NCI-H2107 treated with DMSO at 0.1 percent for 48 hours (cell line): ENCODE data around the gene AZGP1.
A peak's percentile ranks its signal among the peaks of the same experiment; 100 is the strongest.
"Not testable (repeated sequence)": the region's sequence is repeated elsewhere in the genome, so short reads cannot be mapped to it uniquely, and the experiment has no call there.

ENCODE experiments used
- DNase-seq: peaks from one replicate; lab custom pipeline; 2025; ENCODE audit not compliant: unreplicated experiment; lab: John Stamatoyannopoulos, UW

The AZGP1 gene

GRCh38 chr7:99975782-99976521, at the start of gene AZGP1:
Gene AZGP1, minus strand, starts transcription at chr7:99976031. Its CDS starts 11 bp downstream, at chr7:99976020.
- DNase-seq: no peak

GRCh38 chr7:100024020-100024619, 48.3 kb upstream of the AZGP1 start:
- DNase-seq: no peak

GRCh38 chr7:100023526-100023925, 47.7 kb upstream of the AZGP1 start:
- DNase-seq: no peak

DNA sequence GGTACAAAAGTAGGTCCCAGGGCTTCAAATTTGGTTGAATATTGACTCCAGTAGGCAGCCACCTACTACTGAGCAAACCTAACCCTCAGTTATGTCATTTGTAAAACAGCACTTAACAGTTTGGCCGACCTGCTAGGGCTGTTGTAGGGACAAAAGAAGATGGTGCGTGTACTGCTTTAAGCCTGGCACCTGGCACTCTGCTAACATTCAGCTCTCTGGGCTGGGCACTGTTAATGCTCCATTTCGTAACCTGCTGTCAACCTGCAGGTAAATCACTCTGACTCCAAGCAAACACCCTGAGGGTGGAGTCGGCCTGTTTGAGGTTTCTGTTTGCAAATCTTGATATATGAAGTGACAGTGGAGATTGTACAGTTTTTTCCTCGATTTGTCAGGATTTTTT, 46.8 kb upstream of the AZGP1 start:
- DNase-seq: peak; percentile 18

- DNase-seq: no peak
Measured at GRCh38 chr7:100021297-100021696, 45.5 kb upstream of the AZGP1 start.

DNA sequence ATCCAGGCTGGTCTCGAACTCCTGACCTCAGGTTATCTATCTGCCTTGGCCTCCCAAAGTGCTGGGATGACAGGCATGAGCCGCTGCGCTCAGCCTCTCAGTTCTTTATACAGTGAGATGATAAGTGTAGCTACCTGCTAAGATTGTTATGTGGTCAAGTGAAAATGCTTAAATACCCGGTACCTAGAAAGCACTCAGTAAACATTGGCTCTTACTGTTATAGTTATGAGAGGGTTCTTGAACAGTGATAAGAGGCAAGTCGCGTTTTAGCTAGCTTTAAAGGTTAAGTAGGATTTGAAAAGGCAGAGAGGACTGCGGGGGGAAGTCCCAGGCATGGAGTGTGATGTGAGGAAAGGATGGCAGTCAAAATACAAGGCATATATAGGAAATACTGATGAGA, 44.1 kb upstream of the AZGP1 start:
- DNase-seq: peak; percentile 16

DNA sequence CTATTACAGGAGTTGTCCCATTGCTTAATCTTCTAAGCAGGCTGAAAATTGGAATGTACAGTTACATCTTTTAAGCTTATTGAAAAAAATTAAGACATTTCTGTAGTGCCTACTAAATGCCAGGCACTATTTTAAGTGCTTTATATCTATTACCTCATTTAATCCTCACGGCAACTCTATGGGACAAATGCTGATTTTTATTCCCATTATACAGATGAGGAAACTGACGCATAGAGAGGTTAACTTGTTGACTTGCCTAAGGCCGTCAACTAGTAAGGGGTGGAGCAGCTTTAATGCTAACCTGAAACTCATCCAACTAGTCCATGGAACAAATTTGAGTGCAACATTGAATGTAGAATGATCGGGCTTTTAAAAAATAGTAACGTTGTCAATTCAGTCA, 42.0 kb upstream of the AZGP1 start:
- DNase-seq: no peak

GRCh38 chr7:100017300-100017699, 41.5 kb upstream of the AZGP1 start:
- no peak for DNase-seq

- peak; percentile 1 for DNase-seq
Measured at GRCh38 chr7:100016215-100016901, 40.5 kb upstream of the AZGP1 start.

GRCh38 chr7:100015232-100016214, 39.7 kb upstream of the AZGP1 start, which contains the start of gene ZKSCAN1:
Gene ZKSCAN1, plus strand, starts transcription at chr7:100015596. Its CDS starts 7,911 bp downstream, at chr7:100023507.
- peak; percentile 80 for DNase-seq

GRCh38 chr7:100013328-100013676, 37.5 kb upstream of the AZGP1 start:
- DNase-seq: no peak

DNA sequence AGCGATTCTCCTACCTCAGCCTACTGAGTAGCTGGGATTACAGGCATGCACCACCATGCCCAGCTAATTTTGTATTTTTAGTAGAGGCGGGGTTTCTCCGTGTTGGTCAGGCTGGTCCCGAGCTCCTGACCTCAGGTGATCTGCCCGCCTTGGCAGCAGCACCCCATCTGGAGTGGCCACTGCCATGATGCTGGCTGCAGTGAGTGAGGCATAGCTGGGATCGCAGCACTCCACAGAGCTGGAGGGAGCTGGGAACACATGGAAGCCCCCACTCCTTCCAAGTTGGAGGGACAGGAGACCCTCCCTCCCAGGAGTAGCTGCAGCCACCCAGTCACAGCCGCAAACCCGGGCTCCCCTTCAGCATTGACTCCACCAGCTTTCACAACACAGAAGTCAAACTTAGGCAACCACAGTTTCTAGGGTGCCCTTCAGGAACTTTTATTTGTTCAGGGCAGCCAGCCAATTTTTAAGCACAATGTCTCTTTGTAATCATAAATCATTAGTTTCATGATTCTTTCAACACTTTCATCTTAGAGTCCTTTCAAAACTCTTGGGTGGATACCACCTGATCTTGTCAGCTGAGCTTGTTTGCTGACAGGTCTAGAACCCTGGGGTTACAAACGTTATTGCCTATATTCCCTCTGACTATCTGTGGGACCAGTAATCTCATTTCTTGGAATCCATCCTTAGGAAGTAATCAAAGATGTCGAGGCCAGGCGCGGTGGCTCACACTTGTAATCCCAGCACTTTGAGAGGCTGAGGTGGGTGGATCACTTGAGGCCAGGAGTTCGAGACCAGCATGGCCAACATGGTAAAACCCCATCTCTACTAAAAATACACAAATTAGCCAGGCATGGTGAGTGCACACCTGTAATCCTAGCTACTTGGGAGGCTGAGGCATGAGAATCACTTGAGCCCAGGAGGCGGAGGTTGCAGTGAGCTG, 36.8 kb upstream of the AZGP1 start:
- DNase-seq: not testable (repeated sequence)

- no peak for DNase-seq
Measured at GRCh38 chr7:100011516-100011915, 35.7 kb upstream of the AZGP1 start.

- no peak for DNase-seq
Measured at GRCh38 chr7:100010901-100011300, 35.1 kb upstream of the AZGP1 start.

- not testable (repeated sequence) for DNase-seq
Measured at GRCh38 chr7:100009952-100010351, 34.1 kb upstream of the AZGP1 start.

- DNase-seq: no peak
Measured at GRCh38 chr7:100008525-100008924, 32.7 kb upstream of the AZGP1 start.

- no peak for DNase-seq
Measured at GRCh38 chr7:100007887-100008286, 32.1 kb upstream of the AZGP1 start.

- no peak for DNase-seq
Measured at GRCh38 chr7:100003711-100004661, 28.2 kb upstream of the AZGP1 start.

- DNase-seq: no peak
Measured at GRCh38 chr7:100000239-100000638, 24.4 kb upstream of the AZGP1 start.
